Stimulated activated CD8-positive, alpha-beta memory T cell treated with anti-CD3 and anti-CD28 coated beads, Interleukin-12 subunit alpha, Interleukin-12 subunit beta, amount 100 ng/mL, for 4 hours (primary cell): ENCODE data around the gene PINK1.
A peak's percentile ranks its signal among the peaks of the same experiment; 100 is the strongest.
"Not testable (repeated sequence)": the region's sequence is repeated elsewhere in the genome, so short reads cannot be mapped to it uniquely, and the experiment has no call there.

Experiments used
- DNase-seq: peaks from one replicate; pipeline ENCODE4 v3.0.0-alpha.2; 2020; ENCODE audit warnings: low read depth

The PINK1 gene

GRCh38 chr1:20645414-20645813, 12.2 kb downstream of the PINK1 start:
- no peak for DNase-seq

DNA sequence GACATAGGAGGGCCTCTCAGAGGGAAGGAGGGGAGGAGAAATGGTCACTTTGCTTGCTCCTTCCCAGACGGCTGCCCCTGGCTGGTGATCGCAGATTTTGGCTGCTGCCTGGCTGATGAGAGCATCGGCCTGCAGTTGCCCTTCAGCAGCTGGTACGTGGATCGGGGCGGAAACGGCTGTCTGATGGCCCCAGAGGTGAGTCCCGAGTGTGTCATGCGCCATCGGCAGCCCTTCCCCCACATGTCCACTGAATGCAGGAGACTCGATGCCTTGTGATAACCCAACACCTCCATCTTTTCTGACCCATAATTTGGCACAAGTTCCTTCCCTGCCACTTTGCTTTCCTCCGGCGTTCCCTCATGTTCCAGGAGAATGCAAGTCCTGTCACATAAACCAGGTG, 15.2 kb downstream of the PINK1 start:
- no peak for DNase-seq

DNA sequence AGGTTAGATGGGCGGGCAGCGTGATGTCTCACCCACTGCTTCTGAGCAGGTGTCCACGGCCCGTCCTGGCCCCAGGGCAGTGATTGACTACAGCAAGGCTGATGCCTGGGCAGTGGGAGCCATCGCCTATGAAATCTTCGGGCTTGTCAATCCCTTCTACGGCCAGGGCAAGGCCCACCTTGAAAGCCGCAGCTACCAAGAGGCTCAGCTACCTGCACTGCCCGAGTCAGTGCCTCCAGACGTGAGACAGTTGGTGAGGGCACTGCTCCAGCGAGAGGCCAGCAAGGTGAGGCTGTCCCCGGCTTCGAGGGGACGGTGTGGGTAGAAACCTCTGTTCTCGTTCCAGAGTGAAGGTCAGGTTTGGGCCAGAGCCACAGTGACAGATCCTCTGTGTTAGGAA, 15.7 kb downstream of the PINK1 start:
- DNase-seq: no peak

- DNase-seq: no peak
Observed at GRCh38 chr1:20652300-20652699, 19.0 kb downstream of the PINK1 start.

DNA sequence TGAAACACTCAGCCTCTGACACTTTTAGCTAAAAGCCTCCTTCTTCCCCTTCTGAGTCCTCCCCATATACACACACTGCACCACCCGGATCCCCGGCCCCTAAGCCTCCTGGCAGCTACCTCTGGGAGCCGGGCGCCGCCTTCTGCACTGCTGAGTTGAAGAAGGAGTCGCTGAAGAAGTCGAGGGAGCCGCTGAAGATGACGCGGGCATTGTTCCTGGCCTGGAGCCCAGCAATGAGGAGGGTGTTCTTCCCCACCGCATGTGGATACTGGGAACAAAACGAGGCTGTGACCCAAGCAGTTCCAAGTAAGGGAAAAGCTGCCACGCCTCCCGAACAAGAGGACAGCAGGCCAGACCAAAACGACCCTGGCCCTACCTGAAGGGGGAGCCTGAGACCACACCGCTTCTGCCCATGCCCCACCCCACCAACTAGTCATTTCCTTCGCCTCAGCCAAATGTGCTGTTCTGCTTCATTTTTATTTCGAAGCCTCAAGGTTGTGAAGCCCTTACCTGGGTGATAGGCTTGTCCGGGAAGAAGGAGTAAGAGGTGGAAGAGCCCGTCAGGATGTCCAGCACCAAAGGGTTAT, 20.9 kb downstream of the PINK1 start:
- DNase-seq: no peak

DNA sequence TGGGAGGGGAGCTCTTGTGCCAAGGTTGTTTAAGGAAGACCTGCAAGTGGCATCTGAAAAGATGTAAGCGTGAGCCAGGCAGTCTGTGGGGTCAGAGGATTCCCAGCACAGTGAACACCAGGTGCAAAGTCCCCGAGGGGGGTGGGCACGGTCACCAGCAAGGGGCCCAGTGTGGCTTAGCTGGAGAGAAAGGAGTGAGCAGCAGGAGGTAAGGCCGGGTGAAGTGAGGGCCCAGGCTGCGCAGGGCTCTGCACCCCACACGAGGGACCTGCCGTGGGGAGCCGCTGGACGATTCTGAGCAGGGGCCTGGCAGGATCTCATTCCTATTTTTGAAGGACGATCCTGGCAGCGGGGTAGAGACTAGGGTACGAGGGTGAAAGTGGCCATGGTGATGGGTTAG, 23.8 kb downstream of the PINK1 start:
- DNase-seq: no peak

DNA sequence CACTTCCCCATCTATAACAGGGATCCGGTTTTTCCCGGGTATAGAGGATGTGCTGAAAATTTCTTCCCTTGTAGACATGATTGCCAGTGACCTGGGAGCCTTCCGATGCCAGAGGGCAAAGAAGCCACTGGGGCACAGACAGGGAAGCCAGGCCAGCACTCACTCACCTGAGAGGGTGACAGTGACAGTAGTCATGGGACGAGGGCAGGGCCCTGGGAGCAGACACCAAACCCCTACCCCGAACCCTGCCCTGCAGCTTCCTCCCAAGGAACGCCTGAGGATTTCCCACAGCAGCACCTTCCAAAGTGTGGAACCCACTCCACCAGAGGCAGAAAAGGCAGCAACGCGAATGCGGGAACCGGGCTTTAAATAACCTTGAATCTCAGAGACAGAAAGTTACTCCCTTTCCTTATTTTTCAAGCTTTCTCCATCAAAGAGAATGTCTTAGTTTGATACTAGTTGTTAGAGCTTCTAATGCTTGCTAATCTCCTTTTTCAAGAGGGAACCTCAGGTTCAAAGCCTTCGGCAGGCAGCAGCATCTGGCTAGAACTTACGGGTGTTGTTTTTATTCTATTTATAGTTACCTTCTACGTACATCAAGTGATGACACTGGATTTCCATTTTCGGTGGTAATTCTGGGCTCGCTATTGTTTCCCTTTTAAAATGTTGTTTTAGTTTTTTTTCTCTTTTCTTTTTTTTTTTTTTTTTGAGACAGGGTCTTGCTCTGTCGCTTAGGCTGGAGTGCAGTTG, 25.1 kb downstream of the PINK1 start:
- no peak for DNase-seq

DNA sequence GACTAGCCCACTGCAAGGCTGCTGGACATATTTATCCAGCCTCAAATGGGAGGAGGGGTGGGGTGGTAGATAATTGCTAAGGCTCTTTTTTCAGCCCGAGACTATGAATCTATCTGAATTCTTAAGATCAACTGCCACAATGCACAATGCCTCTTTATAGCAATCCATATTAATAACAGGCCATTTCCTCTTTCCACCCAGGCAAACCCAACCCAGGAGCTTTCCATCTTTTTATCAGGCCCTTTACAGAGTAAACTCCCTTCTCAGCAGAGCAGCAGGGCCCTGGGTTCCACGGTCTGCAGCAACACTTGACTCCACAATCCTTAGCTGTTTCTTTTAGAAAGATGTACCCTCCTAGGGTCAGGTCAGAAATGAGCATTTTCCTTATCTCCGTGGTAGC, 27.1 kb downstream of the PINK1 start:
- no peak for DNase-seq

GRCh38 chr1:20660847-20661206, 27.6 kb downstream of the PINK1 start:
- no peak for DNase-seq

GRCh38 chr1:20661207-20662109, 28.2 kb downstream of the PINK1 start, which contains the start of gene DDOST:
DDOST (minus strand) TSS chr1:20661369; CDS start chr1:20661350, 19 bp downstream.
- DNase-seq: peak; percentile 90

DNA sequence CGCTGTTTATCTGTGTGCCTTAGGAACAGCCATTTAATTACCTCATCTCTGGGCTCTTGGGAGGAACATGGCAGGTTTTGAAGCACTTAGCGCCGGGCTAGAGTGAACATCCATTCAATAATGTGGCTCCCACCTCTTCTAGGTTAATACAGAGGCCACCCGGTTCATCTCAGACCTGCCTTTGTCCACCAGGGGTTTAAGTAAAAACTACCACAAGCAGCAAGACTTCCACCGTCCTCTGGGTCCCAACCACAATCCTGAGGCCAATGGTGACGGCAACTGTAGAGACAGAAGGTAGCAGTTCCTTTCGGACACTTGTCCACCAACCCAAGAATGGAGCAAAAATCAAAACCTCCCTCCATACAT, 28.8 kb downstream of the PINK1 start:
- DNase-seq: no peak

- DNase-seq: no peak
Observed at GRCh38 chr1:20663365-20663764, 30.1 kb downstream of the PINK1 start.

DNA sequence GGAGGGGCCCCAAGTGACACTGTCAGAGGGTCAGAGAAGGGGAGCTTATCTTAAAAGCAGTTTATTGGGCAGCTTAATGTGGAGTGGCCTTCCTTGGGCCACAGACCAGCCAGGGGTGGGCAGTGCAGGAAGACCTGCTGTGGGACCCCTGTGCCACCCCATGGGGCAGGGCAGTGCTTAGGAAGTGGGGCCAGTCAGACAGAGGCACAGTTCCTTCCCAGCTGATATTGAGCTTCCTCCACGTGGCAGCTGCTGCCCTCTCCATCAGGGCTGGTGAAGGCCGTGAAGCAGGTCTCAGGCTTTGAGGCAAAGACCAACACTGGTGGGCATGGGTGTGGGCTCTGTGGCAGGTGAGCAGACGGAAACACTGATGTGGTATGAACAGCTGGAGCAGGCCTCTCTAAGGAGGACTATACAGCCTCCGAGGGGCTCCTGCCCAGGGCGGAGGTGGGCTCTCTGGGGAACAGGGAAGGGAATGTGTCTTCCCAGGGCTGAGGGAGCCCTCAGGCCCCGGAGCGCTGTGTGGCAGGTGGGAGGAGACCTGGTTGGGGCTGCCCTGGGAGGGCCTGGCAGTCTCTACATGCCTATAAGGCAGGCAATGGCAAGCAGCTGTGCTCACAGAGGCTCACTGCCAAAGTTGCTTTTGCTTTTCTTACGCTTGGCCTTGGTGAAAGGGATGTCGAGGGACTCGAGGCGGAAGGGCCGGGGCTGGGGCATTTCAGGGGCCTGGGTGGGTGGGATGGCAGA, 30.9 kb downstream of the PINK1 start:
- DNase-seq: no peak

DNA sequence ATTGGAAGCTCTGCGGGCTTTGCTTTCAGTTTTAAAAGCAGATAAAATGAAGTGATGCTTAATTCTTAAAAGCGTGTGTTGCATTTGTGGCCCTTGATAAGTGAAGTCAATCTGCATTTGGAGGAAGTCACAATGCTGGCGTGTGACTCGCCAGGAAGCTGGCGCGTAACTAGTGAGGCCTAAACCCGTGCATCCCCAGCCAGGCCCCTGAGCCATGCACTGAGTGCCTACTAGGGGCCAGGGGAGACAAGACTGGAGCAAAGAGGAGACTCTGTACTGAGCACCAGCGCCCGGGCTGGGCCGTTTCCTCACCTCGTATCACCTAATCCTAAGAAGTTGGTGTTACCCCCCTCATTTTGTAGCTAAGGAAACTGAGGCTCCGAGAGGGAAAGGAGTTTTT, 32.5 kb downstream of the PINK1 start:
- no peak for DNase-seq

DNA sequence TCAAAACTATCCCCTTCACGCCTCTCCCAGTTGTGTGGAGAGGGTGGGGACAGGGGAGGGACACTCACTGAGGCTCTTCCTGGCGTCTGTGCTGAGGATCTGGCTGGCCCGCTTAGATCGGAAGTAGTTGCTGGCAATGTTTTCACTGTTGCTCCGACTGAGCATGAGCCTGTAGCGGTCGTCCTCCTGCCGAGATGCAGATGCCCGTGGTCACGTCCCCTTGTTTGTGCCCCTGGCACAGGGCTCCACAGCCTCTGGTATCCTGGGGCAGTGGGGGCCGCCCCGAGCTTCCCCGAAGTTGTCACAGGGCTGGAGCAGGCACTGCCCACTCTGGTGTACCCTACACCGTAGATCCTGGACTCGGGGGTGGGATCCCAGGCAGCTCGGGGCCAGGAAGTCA, 32.9 kb downstream of the PINK1 start:
- no peak for DNase-seq

GRCh38 chr1:20666804-20667203, 33.5 kb downstream of the PINK1 start:
- no peak for DNase-seq

GRCh38 chr1:20668581-20668980, 35.3 kb downstream of the PINK1 start:
- no peak for DNase-seq

DNA sequence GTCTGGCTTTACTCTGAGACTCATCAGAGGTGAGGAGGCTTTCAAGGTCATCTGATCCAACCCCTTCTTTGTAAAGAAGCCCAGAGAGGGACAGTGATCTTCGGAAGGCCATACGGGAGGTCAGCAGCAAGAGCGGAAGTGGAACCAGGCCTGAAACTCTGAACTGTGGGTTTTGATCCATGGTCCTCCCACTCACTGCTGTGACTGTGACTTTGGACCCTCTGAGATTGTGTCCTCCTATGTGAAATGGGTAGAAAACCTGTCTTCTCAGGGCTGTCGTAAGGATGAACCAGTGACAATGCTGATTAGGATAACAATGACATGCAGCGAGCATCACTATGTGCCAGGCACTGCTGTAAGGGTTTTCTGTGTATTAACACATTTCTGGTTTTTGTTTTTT, 37.7 kb downstream of the PINK1 start:
- no peak for DNase-seq

- DNase-seq: no peak
Observed at GRCh38 chr1:20672265-20672632, 39.0 kb downstream of the PINK1 start.

DNA sequence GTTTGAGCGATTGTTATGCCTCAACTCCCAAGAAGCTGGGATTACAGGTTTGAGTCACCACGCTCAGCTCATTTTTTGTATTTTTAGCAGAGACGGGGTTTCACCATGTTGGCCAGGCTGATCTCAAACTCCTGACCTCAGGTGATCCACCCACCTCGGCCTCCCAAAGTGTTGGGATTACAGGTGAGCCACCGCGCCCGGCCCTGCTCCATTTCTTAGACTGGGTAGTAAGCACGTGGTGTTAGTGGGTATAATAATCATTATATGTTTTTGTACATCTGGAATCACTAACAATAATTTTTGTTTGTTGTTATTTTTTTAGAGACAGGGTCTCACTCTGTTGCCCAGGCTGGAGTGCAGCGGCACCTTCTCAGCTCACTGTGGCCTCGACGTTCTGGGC, 40.4 kb downstream of the PINK1 start:
- DNase-seq: not testable (repeated sequence)

GRCh38 chr1:20678599-20678998, 45.3 kb downstream of the PINK1 start:
- DNase-seq: no peak

DNA sequence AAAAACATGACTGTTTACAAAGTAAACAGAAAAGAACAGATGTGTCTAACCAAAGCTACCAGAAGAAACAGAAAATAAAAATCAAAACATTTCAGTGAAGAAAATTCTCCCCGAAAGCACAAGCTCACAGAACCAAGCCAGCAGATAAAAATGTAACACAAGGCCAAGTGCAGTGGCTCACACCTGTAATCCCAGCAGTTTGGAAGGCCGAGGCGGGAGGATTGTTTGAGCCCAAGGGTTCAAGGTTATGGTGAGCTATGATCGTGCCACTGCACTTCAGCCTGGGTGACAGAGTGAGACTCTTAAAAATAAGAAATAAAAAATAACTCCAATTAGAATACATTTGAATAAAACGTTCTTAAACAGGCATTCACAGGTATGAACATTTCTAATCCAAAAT, 47.0 kb downstream of the PINK1 start:
- no peak for DNase-seq
